B cell (primary cell): ENCODE measurements around the gene CARMIL3. TPM values are rescaled to one million over a fixed set of nuclear protein-coding genes. Genes with fewer than 3 reads are reported as not detected.
"Not testable (repeated sequence)": the region's sequence is repeated elsewhere in the genome, so short reads cannot be mapped to it uniquely, and the experiment has no call there.

ENCODE experiments used
- ATAC-seq: fragments of 200-7000 bp; cut with Tn5 transposase; one replicate; pipeline ENCODE4 v1.10.0; 2021; ENCODE audit warnings: low read depth, mild to moderate bottlenecking, moderate number of reproducible peaks, moderate library complexity
- CTCF ChIA-PET: fragments of 350-600 bp; sonication (Branson Sonifier 250); formaldehyde crosslinking; loops from one replicate; lab custom pipeline; 2021; ENCODE audit warnings: antibody characterized with exemption, inconsistent platforms; lab: Charles Lee
- POLR2A ChIA-PET: fragments of 350-600 bp; sonication (Branson Sonifier 250); formaldehyde crosslinking; loops from one replicate; lab custom pipeline; 2021; ENCODE audit warnings: antibody characterized with exemption; lab: Charles Lee
- DNase-seq: peaks from one replicate; pipeline ENCODE4 v3.0.0; 2013
- H2AFZ ChIP-seq: 2 replicates; pipeline ENCODE4 v1.6.1; 2012; ENCODE audit warnings: mild to moderate bottlenecking, low read depth, low read length; ENCODE audit not compliant: insufficient read depth, poor library complexity, severe bottlenecking
- H3K27ac ChIP-seq, 2 donors: 1 replicate in 1 of 2; 2 replicates in 1 of 2; pipeline ENCODE4 v1.5.1; 2012 to 2013; ENCODE audit warnings: low read length in 2 of 2, mild to moderate bottlenecking in 2 of 2, moderate library complexity in 1 of 2
- H3K27me3 ChIP-seq, 4 experiments: fragments of 200-600 bp in 1 of 4; sonication (generic) in 1 of 4; replicated peaks in 1 of 4; 1 replicate in 2 of 4; 2 replicates in 2 of 4; pipeline versions ENCODE4 v1.6.1 to v1.7.0; 2013 to 2016; ENCODE audit warnings: low read length in 3 of 4, mild to moderate bottlenecking in 2 of 4, mixed read lengths in 1 of 4, moderate library complexity in 1 of 4; ENCODE audit not compliant: insufficient read depth in 4 of 4, control insufficient read depth in 3 of 4; ENCODE audit errors: control extremely low read depth in 1 of 4
- H3K36me3 ChIP-seq, 2 experiments: replicated peaks in 1 of 2; 1 replicate in 1 of 2; 2 replicates in 1 of 2; pipeline versions ENCODE4 v1.6.1 to v1.7.1; 2013; ENCODE audit warnings: low read length in 1 of 2; ENCODE audit not compliant: insufficient read depth in 2 of 2, control insufficient read depth in 1 of 2; ENCODE audit errors: control extremely low read depth in 1 of 2, extremely low read depth in 1 of 2
- H3K4me1 ChIP-seq, 2 donors: fragments of 200-600 bp in 1 of 2; sonication (generic) in 1 of 2; 1 replicate in 1 of 2; 2 replicates in 1 of 2; pipeline versions ENCODE4 v1.5.1 to v1.6.1; 2013 to 2017; ENCODE audit warnings: low read length in 2 of 2; ENCODE audit not compliant: control insufficient read depth in 2 of 2, insufficient read depth in 2 of 2
- H3K4me2 ChIP-seq: replicated peaks from 2 replicates; pipeline ENCODE3; 2012; ENCODE audit warnings: mild to moderate bottlenecking, low read depth, low read length; ENCODE audit not compliant: poor library complexity, severe bottlenecking
- H3K4me3 ChIP-seq, 5 experiments: fragments of 200-600 bp in 1 of 5; sonication (generic) in 1 of 5; 1 replicate in 3 of 5; 2 replicates in 2 of 5; pipeline versions ENCODE4 v1.5.1 to v1.7.0; 2011 to 2016; ENCODE audit warnings: low read length in 4 of 5, mild to moderate bottlenecking in 4 of 5, low read depth in 2 of 5, control low read depth in 1 of 5, moderate library complexity in 1 of 5; ENCODE audit not compliant: insufficient read depth in 1 of 5; ENCODE audit errors: control extremely low read depth in 1 of 5, extremely low read depth in 1 of 5
- H3K79me2 ChIP-seq: fragments of 200-600 bp; sonication (generic); one replicate; pipeline ENCODE4 v1.6.0; 2016; ENCODE audit warnings: low read length; ENCODE audit not compliant: control insufficient read depth, insufficient read depth
- H3K9ac ChIP-seq: fragments of 200-600 bp; sonication (generic); 2 replicates; pipeline ENCODE4 v1.6.1; 2017; ENCODE audit warnings: mild to moderate bottlenecking, low read length, moderate library complexity
- H3K9me3 ChIP-seq, 3 donors: one replicate each; pipeline versions ENCODE4 v1.6.1 to v1.7.1; 2013; ENCODE audit warnings: low read length in 2 of 3; ENCODE audit not compliant: control insufficient read depth in 2 of 3, insufficient read depth in 1 of 3; ENCODE audit errors: control extremely low read depth in 1 of 3
- H4K20me1 ChIP-seq: 2 replicates; pipeline ENCODE4 v1.6.0; 2012; ENCODE audit warnings: mild to moderate bottlenecking, low read length; ENCODE audit not compliant: insufficient read depth, control insufficient read depth, poor library complexity, severe bottlenecking
- H3K27ac Mint-ChIP-seq: one replicate; pipeline ENCODE4 v1.8.0; 2021; ENCODE audit warnings: mixed read lengths
- H3K27me3 Mint-ChIP-seq: one replicate; pipeline ENCODE4 v1.8.0; 2021; ENCODE audit warnings: mixed read lengths
- H3K4me1 Mint-ChIP-seq: one replicate; pipeline ENCODE4 v1.8.0; 2021; ENCODE audit warnings: mixed read lengths
- H3K4me3 Mint-ChIP-seq: one replicate; pipeline ENCODE4 v1.8.0; 2021; ENCODE audit warnings: mixed read lengths
- H3K9me3 Mint-ChIP-seq: one replicate; pipeline ENCODE4 v1.8.0; 2022; ENCODE audit warnings: mixed read lengths; ENCODE audit not compliant: insufficient read depth
- EZH2 ChIP-seq: IDR thresholded peaks from 2 replicates; pipeline ENCODE4 v1.6.1; 2012; ENCODE audit warnings: borderline replicate concordance, low read depth, mild to moderate bottlenecking, moderate library complexity, low read length; ENCODE audit not compliant: insufficient read depth, poor library complexity, severe bottlenecking
- WGBS: methylation state at CpG from one replicate; pipeline ENCODE4 v1.1.5; 2013; ENCODE audit warnings: missing lambda C conversion rate; ENCODE audit not compliant: insufficient coverage; 5-methylcytosine and 5-hydroxymethylcytosine counted together
- intact Hi-C: fragments of 100-400 bp; cut with micrococcal nuclease; formaldehyde crosslinking; loops from one replicate; pipeline ENCODE4 v1.10.0; 2022
- polyA plus RNA-seq: library from polyadenylated mRNA; depleted of rRNA; stranded (reverse); fragments of >200 nt; gene quantifications from 2 replicates; pipeline ENCODE4 v1.2.3, GENCODE V29; 2012
- total RNA-seq, 2 donors: library from RNA; stranded (reverse); fragments of 120-200 nt in 1 of 2; gene quantifications; 1 replicate in 1 of 2; 2 replicates in 1 of 2; pipeline versions ENCODE4 v1.2.3 to v1.2.4, GENCODE V29; 2013 to 2022
- TF ChIP-seq, protein P1 (sequence below): fragments of 200-600 bp; IDR thresholded peaks from one replicate; pipeline ENCODE4 v1.8.0; 2022; ENCODE audit warnings: antibody characterized with exemption, mild to moderate bottlenecking

The CARMIL3 gene
- total and polyA plus RNA-seq, 2 donors (not counting 1 experiment from before 2014, with no cell fraction given) = 1.0 to 7.2 TPM

DNA sequence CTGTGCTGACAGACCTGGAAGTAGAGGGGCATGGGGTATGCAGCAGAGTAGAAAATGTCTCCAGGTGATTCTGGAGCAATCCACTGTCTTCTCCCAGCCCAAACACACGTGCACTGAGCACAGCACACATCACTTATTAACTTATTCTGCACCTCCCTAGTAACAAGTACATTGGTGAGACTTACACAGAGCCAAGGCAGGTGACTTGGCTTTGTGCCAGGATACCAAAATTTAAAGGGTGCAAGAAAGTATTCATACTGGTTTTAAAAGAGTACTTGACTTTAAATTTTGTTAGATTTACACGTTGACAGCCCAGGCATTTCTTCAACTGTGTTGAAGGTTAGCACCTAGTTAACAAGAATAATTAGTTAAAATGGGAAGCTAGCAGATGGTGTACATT is 11.1 kb upstream of the CARMIL3 start:
- H2AFZ ChIP-seq = no peak overlapping the region
- H3K9me3 Mint-ChIP-seq = no peaks in the 10 kb centered on the region
- CTCF ChIA-PET = no interaction called here
- H3K36me3 ChIP-seq = no peaks in the 10 kb centered on the region
- intact Hi-C loops = no loop called here
- peaks cover 0 to 9% of the 10 kb centered on the region in 2 donors for H3K4me1 ChIP-seq
- H3K9ac ChIP-seq = no peak overlapping the region
- no peaks in the 10 kb centered on the region for H3K27me3 Mint-ChIP-seq
- WGBS = 83% methylated on average over 1 of the region's 2 CpGs
- no peaks in the 10 kb centered on the region for H3K27me3 ChIP-seq
- H3K4me3 ChIP-seq = no peak overlapping the region
- no peaks in the 10 kb centered on the region for H3K79me2 ChIP-seq
- no peak overlapping the region for H3K4me3 Mint-ChIP-seq
- ATAC-seq (no peak), DNase-seq (no peak)
- no peak overlapping the region for H3K27ac ChIP-seq
- H3K4me1 Mint-ChIP-seq = peaks cover 9% of the 10 kb centered on the region
- POLR2A ChIA-PET = no interaction called here
- no peaks in the 10 kb centered on the region for H3K9me3 ChIP-seq
- no peak for TF ChIP-seq EZH2
- TF ChIP-seq, protein P1, sequence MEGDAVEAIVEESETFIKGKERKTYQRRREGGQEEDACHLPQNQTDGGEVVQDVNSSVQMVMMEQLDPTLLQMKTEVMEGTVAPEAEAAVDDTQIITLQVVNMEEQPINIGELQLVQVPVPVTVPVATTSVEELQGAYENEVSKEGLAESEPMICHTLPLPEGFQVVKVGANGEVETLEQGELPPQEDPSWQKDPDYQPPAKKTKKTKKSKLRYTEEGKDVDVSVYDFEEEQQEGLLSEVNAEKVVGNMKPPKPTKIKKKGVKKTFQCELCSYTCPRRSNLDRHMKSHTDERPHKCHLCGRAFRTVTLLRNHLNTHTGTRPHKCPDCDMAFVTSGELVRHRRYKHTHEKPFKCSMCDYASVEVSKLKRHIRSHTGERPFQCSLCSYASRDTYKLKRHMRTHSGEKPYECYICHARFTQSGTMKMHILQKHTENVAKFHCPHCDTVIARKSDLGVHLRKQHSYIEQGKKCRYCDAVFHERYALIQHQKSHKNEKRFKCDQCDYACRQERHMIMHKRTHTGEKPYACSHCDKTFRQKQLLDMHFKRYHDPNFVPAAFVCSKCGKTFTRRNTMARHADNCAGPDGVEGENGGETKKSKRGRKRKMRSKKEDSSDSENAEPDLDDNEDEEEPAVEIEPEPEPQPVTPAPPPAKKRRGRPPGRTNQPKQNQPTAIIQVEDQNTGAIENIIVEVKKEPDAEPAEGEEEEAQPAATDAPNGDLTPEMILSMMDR = no peak
- H4K20me1 ChIP-seq = no peaks in the 10 kb centered on the region
- H3K27ac Mint-ChIP-seq = no peak overlapping the region
- H3K4me2 ChIP-seq = no peak overlapping the region

DNA sequence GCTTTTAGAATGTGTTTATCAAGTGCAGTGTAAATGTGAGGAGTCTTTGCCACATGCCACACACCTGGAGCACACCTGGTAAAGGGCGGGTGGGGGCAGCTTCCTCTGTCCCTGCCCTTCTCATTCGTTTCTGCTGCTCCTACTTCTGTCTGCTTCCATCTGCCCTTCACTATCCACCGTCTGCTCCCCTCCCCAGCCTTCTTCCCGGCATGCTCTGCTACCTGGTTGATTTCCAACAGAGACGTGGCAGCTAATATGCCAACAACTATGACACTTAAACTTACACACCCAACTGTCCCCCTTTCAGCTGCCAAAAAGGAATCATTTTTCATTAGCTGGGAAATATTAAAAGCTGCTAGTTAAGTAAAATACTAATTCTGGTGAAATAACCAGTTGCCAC is 9.1 kb upstream of the CARMIL3 start:
- intact Hi-C loops = no loop called here
- ChIA-PET POLR2A (no interaction called here), CTCF (interaction anchor here (1.1 kb wide), 3 partner anchors 10 to 66 kb away, joined by 3 read pairs; no protein-coding TSS in a partner anchor)
- no peaks in the 10 kb centered on the region for H3K27me3 Mint-ChIP-seq
- H3K27ac Mint-ChIP-seq = no peak overlapping the region
- Histone ChIP-seq H3K27me3 (no peaks in the 10 kb centered on the region), H3K36me3 (no peaks in the 10 kb centered on the region), H3K9me3 (no peaks in the 10 kb centered on the region), H3K4me2 (no peak overlapping the region), H3K4me1 (no peaks in the 10 kb centered on the region), H3K27ac (no peak overlapping the region), H3K79me2 (no peaks in the 10 kb centered on the region), H4K20me1 (no peaks in the 10 kb centered on the region), H2AFZ (no peak overlapping the region), H3K4me3 (no peak overlapping the region), H3K9ac (no peak overlapping the region)
- TF ChIP-seq EZH2 = no peak
- TF ChIP-seq, protein P1 = no peak
- H3K9me3 Mint-ChIP-seq = no peaks in the 10 kb centered on the region
- no peaks in the 10 kb centered on the region for H3K4me1 Mint-ChIP-seq
- DNase-seq = no peak
- no peak overlapping the region for H3K4me3 Mint-ChIP-seq
- WGBS = 81% methylated on average over 3 of the region's 5 CpGs
- no peak for ATAC-seq

DNA sequence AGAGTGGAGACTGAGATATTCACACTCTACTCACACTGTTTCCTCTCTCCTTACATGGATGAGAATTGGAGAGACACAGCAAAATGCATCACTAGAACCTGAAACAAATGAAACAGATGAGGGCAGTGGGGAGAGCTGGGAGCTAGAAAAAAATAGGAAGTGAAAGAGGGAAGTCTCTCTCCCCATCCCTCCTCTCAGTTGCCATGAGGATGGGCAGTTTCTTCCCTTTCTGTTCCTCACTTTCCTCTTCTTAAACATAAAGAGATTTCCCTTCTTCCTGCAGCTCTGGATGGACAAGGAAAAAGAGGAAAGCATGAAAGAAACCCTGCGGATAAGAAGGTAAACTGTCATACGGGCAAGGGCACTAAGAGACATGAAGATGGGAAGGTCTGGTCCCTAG is 2.8 kb upstream of the CARMIL3 start:
- H3K4me1 ChIP-seq = peaks cover 19 to 29% of the 10 kb centered on the region in 2 donors
- H3K27ac ChIP-seq, H3K27me3 Mint-ChIP-seq, H3K9ac ChIP-seq, H4K20me1 ChIP-seq, H3K36me3 ChIP-seq, POLR2A ChIA-PET, H3K4me3 ChIP-seq, H3K9me3 Mint-ChIP-seq, H3K9me3 ChIP-seq, intact Hi-C loops, H2AFZ ChIP-seq, H3K79me2 ChIP-seq: not testable (repeated sequence)
- WGBS = no CpG with 5 or more reads among the region's 2 CpGs
- CTCF ChIA-PET = interaction anchor here (1.4 to 14.5 kb wide), 4 partner anchors 11 to 59 kb away, joined by 3 to 220 read pairs (median 5); partner anchors contain the start of gene PCK2
- Mint-ChIP-seq H3K4me1 (peaks cover 41% of the 10 kb centered on the region), H3K27ac (peak overlapping the region; percentile 77), H3K4me3 (peak overlapping the region; percentile 35)
- peak; percentile 49 for DNase-seq
- H3K4me2 ChIP-seq = peak overlapping the region; percentile 3
- peak; percentile 40 for ATAC-seq
- H3K27me3 ChIP-seq = peaks cover 0 to 11% (median 5%) of the 10 kb centered on the region in 4 experiments
